SKM-1 (cell line): ENCODE data around the gene SPATA46.
A peak's percentile ranks its signal among the peaks of the same experiment; 100 is the strongest.
"Not testable (repeated sequence)": the region's sequence is repeated elsewhere in the genome, so short reads cannot be mapped to it uniquely, and the experiment has no call there.

Experiments
- DNase-seq: peaks from one replicate; lab custom pipeline; 2025; ENCODE audit not compliant: unreplicated experiment; lab: John Stamatoyannopoulos, UW

The SPATA46 gene, protein sequence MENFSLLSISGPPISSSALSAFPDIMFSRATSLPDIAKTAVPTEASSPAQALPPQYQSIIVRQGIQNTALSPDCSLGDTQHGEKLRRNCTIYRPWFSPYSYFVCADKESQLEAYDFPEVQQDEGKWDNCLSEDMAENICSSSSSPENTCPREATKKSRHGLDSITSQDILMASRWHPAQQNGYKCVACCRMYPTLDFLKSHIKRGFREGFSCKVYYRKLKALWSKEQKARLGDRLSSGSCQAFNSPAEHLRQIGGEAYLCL

DNA sequence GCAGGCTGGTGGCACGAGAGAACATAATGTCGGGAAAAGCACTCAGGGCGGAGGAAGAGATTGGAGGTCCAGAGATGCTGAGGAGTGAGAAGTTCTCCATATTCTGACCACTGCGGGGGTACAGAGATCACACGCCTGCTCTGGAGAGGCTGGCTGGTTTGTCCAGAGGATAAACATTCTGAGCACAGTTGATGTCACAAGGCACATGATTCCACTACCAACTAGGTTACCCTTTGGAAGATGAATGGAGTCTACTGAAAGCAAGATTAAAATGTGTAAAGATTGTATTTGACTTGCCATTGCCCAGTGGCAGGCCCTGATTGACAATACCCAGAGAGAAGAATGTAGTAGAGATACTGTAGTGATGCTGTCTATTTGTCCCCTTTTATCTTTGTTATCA, at the start of gene SPATA46:
TSS of gene SPATA46 (minus strand) at position 164 of the 400 bp plus-strand sequence. CDS start at position 100, 64 bp downstream.
- DNase-seq: no peak

DNA sequence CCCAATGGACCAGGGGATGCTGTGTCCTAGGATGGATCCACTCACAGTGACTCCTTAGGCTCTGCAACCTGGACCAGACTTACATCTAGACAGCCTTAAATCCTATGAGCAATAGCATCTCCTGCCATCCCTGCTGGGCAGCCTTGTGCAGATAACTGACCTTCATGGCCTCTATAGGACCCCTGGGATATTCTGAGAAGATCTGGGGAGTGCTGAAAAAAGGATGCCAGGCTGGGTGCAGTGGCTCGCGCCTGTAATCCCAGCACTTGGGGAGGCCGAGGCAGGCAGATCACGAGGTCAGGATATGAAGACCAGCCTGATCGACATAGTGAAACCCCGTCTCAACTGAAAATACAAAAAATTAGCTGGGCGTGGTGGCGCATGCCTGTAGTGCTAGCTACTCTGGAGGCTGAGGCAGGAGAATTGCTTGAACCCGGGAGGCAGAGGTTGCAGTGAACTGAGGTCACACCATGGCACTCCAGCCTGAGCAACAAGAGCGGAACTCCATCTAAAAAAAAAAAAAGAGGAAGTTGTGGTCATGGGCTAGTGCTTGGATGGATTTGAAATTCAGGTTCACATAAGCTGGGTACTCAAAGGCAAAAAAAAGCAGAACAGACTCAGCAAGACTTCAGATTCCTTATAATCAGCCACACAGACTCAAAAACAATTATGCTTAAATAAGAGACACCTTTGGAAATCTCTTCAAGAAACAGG, 46.2 kb upstream of the SPATA46 start:
- peak; percentile 98 for DNase-seq

DNA sequence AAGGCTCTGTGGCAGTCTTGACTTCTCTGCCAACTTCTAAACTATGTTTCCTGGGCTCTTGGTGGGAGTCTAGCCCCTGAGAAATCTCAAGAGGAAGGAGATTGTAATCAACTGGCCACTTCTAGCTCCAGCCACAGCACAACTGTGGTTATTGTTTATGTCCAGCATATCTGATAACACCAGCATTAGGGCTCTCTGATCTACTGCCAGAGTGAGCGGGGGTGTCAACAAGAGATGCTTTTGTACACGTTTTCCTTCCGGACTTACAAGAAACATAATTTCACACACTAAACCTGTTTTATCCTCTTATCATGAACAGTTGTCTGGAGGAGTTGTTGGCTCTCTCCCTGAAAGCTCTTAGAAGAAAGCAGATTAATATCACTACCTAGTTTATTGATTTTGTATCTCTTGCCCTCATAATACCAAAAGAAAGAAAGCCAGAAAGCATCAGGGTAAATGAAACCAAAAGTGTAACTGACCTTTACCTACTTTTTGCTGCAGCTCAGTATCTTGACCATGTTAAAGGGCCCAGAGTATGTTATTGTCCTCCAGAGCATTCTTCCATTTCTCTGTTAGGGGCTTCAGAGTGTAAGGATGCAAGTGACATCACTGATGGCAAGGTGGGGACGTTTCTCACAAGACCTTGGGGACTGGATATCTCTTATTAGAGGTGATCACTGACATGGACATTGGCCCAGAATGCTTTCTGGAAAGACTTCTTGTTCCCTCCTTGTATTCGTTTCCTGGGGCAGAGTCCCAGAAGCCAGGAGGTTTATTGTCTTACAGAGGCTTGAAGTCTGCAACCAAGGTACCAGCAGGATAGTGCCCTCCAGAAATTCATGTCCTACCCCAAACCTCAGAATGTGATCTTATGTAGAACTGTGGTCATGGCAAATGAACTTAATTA, 44.9 kb upstream of the SPATA46 start:
- no peak for DNase-seq

DNA sequence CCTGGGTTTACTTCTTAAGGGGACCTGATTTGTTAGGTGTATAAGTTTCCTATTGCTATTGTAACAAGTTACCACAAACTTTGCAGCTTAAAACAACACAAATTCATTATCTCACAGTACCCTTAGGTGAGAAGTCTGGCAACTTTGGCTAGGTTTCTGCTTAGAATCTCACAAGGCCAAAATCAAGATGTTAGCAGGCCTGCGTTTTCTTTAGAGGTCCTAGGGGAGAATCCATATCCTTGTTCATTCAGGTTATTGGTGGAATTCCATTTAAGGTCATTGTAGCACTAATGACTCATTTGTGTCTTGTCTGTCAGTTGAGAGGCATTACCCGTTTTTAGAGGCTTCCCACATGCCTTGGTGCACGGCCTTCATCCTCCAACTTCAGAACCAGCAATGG, 43.5 kb upstream of the SPATA46 start:
- no peak for DNase-seq

DNA sequence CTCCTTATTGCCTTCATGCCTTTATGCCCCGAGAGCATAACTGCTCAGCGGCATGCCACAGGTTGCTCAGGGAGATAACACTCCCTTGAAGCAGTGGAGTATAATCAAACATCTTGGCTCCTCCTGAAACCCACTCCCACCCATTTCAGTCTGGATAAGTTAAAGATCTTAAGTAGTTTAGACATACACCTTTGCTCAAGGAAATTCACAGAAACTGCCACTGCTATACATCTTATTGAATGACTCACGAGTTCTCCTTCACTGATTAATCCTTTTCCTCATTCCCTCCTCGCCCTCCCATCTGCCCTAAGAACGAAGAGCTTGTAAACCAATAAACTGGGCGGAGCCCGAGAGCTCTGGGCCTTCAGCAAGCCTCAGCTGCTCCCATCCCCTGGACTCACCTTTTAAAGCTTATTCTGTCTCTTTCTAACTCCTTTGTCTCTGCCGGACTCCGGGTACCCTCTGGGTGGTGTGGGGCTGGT, 42.8 kb upstream of the SPATA46 start:
- not testable (repeated sequence) for DNase-seq

DNA sequence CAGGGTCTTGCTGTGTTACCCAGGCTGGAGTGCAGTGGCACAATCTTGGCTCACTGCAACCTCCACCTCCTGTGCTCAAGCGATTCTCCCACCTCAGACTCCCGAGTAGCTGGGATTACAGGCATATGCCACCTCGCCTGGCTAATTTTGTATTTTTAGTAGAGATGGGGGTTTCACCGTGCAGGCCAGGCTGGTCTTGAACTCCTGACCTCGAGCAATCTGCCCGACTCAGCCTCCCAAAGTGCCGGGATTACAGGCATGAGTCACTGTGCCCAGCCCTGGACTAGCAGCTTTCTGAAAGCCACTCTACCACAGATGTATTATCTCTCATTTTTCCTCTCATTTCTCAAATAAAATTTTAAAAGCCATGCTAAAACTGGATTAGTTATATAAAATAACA, 41.9 kb upstream of the SPATA46 start:
- not testable (repeated sequence) for DNase-seq

DNA sequence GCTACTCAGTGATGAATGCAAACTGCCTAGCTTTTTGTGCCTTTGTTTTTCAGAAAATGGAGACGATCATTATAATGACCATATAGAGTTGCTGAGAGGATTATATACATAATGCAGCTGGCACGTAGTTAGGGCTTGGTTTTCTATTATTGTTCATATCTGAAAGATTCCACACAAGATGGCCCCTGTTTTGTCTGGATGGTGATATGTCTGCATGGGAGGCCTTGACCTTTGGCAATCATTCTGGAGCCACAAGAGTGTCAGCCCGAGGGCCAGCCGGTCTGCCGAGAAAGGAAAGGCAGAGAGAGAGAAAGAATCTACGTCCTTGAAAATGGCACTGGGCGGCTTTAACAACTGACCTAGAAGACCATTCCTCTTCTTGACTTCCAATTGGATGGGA, 41.0 kb upstream of the SPATA46 start:
- no peak for DNase-seq

DNA sequence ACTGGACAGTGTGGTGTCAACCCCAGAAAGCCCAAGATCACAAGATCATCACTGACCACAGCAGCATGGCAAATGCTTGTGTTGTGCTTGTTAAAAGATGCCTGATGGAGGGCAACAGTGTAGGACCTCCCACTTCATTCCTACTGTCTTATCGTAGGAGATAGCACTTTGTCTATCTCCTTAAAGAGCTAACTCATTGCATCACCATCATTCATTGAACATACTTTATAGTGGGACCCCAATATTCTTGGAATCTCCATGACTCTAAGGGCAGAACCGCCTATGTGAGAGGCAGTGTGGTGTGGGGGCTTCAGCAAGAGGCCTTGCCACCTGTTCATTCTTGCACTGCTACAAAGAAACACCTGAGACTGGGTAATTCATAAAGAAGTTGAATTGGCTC, 40.3 kb upstream of the SPATA46 start:
- no peak for DNase-seq

DNA sequence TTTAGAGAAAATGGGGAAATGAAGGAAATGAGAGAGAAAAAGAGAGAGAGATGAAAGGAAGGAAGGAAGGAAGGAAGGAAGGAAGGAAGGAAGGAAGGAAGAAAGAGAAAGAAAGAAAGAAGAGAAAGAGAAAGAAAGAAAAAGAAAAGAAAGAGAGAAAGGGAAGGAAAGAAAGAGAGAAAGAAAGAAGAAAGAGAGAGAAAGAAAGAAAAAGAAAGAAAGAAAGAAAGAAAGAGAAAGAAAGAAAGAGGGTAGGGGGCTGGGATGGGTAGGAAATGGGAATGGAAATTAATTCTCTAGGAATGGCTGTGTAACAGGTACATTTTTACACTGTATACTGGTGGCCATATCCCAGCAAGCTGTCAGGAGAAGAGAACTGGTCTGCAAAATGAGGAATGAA, 39.6 kb upstream of the SPATA46 start:
- no peak for DNase-seq

DNA sequence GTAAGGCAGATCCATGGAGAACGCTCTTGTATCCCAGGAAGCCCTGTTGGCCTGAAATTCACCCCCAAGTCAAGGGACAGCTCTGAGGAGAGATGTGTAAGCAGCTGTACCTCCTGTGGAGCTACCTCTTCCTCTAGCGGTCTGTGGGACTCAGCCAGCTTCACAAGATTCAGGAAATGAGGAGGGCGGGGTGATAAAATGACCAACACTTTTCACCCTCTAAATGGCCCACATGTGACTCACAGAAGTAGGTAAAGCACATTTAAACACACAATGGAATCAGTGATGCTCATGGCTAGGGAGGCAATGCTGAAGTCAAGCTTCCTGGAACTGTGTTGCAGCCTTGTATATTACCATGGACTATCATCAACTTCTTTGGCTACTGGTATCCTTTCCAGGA, 35.3 kb upstream of the SPATA46 start, which contains the start of gene SH2D1B:
TSS of gene SH2D1B (minus strand) at position 135 of the 400 bp plus-strand sequence. CDS start at position 15, 120 bp downstream.
- no peak for DNase-seq

DNA sequence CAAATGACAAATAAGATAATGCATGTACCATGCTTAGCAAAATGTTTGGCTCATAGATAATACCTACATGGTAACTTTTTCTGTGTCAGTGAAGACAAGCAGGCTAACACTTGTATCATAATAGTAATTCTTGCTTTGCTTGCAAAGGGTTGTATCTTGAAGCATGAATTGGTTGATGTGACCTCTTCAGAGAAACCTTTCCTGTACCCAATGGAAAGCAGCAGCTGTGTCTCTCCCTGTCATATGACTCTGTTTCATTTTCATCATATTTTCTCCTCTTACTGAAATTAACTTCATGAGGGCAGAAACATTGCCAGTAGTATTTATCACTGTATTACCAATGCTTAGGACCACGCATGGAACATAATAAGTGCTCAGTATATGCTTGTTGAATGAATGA, 30.9 kb upstream of the SPATA46 start:
- DNase-seq: no peak

DNA sequence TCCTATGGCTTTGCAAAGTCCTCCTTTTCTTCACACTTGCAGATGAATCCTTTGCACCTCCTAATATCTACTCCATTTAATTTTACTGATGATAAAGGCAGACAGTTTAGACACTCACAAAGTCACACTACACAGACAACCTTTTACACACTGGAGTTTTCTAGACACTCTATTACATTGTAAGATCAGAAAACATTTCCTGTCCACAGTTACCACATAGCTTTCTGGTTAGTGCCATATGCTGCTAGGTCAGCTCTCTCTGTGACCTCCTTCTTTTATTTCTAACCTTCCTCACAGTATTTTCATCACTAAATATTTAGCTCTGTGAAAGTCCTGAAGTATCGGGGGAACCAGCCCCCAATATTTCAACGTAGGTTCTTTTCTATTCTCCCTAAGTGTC, 30.2 kb upstream of the SPATA46 start:
- no peak for DNase-seq

DNA sequence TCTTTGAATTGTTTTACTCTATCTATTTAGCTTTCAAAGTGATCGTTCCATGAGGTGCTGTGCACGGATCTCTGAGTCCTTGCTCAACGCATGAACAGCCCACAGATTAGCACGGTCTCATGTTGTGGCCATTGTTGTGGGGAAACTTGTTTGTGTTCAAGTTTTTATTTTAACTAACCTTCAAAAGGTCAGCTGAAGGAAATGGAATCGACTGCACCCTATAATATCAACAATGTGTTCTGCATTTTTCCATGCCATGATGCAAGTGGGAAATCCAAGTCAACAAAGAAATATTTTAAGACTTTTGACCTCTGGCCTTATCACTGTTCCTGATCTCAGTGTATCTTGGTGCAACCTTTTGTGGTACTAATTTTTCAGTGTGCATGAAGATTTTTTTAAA, 29.1 kb upstream of the SPATA46 start:
- no peak for DNase-seq

DNA sequence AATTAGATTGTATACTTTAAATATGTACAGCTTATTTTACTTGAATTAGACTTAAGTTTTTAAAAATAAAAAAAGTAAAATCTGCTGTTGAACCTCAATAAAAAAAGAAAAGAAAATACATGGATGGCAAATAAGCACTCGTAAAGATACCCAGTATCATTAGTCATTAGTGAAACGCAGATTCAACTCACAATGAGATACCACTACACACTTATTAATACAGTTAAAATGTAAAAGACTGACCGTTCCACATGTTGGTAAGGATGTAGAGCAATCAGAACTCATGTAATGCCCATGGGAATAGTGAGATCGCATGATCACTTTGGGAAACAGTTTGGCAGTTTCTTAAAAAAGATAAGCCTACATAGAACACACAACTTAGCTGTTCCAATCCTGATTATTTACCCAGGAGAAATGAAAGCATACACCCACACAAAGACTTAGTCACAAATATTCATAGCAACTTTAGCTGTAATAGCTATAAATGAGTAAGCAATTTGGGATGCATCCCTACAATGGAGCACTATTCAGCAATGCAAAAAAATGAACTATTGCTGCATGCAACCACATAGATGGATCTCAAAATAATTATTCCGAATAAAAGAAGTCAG, 28.0 kb upstream of the SPATA46 start:
- no peak for DNase-seq

DNA sequence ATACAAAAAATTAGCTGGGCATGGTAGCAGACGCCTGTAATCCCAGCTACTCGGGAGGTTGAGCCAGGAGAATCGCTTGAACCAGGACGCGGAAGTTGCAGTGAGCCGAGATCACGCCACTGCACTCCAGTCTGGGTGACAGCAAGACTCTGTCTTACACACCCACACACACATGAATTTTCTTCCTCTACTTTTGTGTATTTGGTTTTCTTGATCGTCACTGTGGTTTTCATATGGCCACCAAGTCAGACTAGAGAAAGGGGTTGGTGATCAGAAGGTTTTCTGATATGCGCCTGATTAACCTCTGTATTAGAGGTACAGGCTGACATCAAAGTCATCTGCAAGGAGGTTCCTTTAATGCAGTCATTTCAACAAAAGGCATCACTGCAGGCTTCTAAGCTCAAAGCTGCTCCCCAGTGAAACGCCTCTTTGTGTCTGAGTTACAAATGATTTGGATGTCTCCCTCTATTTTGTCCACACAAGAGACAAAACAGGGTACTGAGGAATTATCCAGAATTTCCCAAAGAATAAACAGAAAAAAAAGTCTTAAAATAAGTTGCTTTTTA, 24.2 kb upstream of the SPATA46 start:
- DNase-seq: no peak

DNA sequence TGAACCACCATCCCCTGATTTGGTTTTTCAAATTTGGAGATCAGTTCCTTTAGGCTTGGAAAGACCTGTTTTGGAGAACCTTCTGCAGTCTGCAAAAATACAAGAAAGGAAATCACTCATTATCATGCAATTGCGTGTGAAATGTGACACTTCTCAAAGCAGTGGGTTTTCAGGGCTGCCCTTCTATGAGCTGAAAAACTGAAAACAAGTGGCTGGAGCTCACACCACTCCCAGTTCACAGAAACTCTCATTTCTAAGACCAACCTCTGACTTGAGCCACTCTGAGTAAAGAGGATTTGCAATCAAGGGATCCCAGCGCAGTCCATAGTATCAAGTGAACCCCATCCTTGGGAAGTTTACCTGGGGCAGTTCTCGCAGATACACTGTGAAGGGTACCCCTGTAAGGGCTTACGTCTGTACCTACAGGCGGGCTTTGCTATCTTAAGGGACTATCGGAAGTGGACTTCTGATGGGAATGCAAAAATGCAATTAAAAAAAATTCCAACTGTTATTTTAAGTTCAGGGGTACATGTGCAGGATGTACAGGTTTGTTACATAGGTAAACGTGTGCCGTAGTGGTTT, 22.4 kb upstream of the SPATA46 start:
- DNase-seq: no peak

DNA sequence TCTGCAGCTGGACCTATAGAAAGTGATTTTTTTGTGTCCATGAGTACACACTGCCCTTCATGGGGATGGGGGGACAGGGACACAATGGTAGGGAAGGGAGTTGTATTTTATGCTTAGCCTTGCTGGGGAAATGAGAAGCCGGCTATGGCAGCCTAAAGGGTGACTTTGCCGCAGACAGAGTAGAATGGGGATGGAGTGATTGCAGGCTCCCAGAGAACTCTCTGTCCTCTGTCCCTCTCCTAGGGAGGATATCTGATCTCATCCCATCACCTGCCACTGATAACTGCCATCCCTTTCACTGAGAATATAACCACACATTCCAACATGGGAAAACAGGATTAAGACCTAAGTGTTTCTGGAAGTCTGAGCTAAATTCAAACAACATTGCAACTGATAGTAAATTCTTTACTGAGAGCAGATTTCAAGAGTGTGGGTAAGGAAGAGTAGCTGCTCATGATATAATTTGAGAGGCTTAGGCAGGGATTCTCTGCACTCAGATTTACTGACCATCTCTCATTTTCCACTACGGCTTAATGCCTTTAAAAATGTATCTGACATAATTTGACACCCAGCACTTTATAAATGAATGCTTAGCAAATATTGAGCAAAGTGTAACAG, 21.4 kb upstream of the SPATA46 start:
- DNase-seq: no peak

DNA sequence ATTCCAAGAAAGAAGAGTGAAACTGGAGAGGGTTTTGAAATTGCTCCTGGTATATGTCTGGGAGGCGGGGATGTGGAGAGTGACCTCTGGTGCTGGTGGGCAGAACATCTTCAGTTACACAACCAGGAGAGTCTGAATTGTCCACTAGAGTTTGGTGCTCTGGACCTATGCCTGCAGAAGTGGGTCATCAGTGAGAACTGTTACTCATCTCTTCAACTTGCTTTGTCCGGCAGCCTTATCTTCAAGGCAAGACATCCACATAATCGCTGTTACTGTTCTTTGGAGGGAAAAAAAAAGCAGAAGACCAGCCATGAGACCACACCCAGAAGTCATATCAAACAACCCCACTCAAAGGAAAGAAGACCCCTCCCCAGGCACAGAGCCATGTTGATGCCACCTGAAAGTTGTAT, 20.4 kb upstream of the SPATA46 start:
- DNase-seq: no peak

DNA sequence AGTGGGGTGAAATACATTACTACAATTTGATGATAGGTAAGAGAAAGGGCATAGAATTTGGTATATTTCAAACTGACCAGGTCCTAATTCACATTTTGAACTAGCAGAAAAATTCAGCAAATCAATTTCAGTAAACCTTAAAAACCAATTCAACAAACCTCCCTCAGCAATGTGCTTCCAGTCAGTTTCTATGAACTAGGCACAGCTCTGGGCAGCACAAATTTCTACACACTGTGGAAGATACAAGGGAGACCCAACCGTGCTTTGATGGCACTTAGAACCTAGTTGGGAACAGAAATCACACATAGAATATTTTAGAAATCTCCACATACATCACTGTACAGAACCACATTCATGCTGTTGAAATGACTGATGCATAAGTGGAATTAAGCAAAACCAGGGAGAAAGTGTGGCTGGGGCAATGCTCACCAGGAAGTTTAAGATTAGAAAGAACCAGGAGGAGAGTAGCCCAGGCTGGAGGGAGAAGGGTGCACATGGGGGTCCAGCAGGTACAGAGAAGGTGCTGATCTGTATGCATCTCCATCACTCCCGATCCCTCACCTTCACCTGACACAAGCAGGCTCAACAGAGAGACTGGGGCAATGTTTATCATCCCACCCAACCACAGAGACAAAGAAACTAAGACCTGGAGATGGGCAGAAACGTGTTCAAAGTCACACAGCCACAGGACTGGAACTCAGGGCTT, 19.7 kb upstream of the SPATA46 start:
- DNase-seq: no peak
